Small intestine (tissue), 7 donors: ENCODE results near the gene C1orf167. TPM values are rescaled to one million over a fixed set of nuclear protein-coding genes. Genes with fewer than 3 reads are reported as not detected.

Source experiments
- DNase-seq, 2 donors: peaks; one replicate each; pipeline versions ENCODE4 v3.0.0 to v3.0.0-alpha.2; 2013
- FAIRE-seq: peaks from 2 replicates; lab custom pipeline; 2012; peaks lifted over from hg19 to GRCh38; lab: Jason Lieb, UNC
- H3K27ac ChIP-seq, 3 donors: one replicate each; pipeline ENCODE4 v1.5.1; 2013; ENCODE audit warnings: low read length in 2 of 3, mild to moderate bottlenecking in 2 of 3, control low read depth in 1 of 3, inconsistent platforms in 1 of 3, low read depth in 1 of 3, moderate library complexity in 1 of 3
- H3K27me3 ChIP-seq, 3 donors: one replicate each; pipeline ENCODE4 v1.6.1; 2013; ENCODE audit warnings: low read length in 3 of 3, inconsistent platforms in 1 of 3; ENCODE audit not compliant: control insufficient read depth in 3 of 3, insufficient read depth in 3 of 3
- H3K36me3 ChIP-seq, 3 donors: one replicate each; pipeline ENCODE4 v1.6.1; 2013; ENCODE audit warnings: low read length in 3 of 3, inconsistent platforms in 1 of 3, low read depth in 1 of 3, mild to moderate bottlenecking in 1 of 3, moderate library complexity in 1 of 3; ENCODE audit not compliant: control insufficient read depth in 3 of 3, insufficient read depth in 2 of 3
- H3K4me1 ChIP-seq, 3 donors: one replicate each; pipeline ENCODE4 v1.6.1; 2013; ENCODE audit warnings: low read length in 2 of 3, inconsistent platforms in 1 of 3, low read depth in 1 of 3, mild to moderate bottlenecking in 1 of 3, moderate library complexity in 1 of 3; ENCODE audit not compliant: control insufficient read depth in 3 of 3, insufficient read depth in 2 of 3
- H3K4me3 ChIP-seq, 3 donors: one replicate each; pipeline ENCODE4 v1.5.1; 2013; ENCODE audit warnings: low read length in 3 of 3, control low read depth in 1 of 3, inconsistent platforms in 1 of 3, low read depth in 1 of 3, mild to moderate bottlenecking in 1 of 3, moderate library complexity in 1 of 3
- H3K9me3 ChIP-seq, 2 donors: one replicate each; pipeline ENCODE4 v1.6.1; 2013; ENCODE audit warnings: low read depth in 1 of 2, low read length in 1 of 2; ENCODE audit not compliant: control insufficient read depth in 2 of 2, insufficient read depth in 1 of 2
- WGBS, 3 donors: extraction: QIAGEN DNeasy Blood & Tissue Kit; methylation state at CpG; one replicate each; pipeline ENCODE4 v1.1.7; 2013; 5-methylcytosine and 5-hydroxymethylcytosine counted together
- polyA plus RNA-seq, 4 donors: library from polyadenylated mRNA; stranded (reverse) in 3 of 4; unstranded in 1 of 4; fragments of 200-250 nt in 3 of 4; fragments of 120-200 nt in 1 of 4; gene quantifications; one replicate each; pipeline versions ENCODE4 v1.2.1 to v1.2.3, GENCODE V29; 2013
- donor health status: healthy with polysubstance abuse.
- donor health status: control.
- donor health status: control.
- donor health status: Bipolar disorder and iron deficiency.
- donor health status: healthy.

C1orf167 gene
- polyA plus RNA-seq, 4 donors = 0.10 to 2.4 (median 1.4) TPM

DNA sequence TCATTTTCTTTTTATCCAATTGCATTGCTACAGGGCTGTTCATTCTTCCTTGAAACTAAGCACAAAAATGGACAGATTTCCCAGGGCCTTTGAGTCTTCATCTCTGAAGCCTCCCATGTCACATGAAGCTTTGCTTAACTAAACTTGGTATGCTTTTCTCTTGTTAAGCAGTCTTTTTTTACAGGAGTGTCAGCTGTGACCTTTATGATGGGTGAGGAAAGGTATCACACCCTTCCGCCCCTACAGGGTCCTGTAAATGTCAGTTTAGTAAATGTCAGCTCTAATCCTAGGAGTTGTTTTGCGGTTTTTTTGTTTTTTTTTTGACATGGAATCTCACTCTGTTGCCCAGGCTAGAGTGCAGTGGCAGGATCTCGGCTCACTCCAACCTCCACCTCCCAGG is 28.7 kb upstream of the C1orf167 start:
- Histone ChIP-seq H3K27me3 (no peaks in the 10 kb centered on the region), H3K9me3 (no peaks in the 10 kb centered on the region), H3K27ac (no peak overlapping the region), H3K4me1 (peaks cover 0 to 28% (median 12%) of the 10 kb centered on the region in 3 donors), H3K4me3 (no peak overlapping the region), H3K36me3 (no peaks in the 10 kb centered on the region)
- DNase-seq (no peak), FAIRE-seq (no peak)
- 88 to 92% (median 92%) methylated on average over 3 of the region's 3 CpGs for WGBS, 3 donors

DNA sequence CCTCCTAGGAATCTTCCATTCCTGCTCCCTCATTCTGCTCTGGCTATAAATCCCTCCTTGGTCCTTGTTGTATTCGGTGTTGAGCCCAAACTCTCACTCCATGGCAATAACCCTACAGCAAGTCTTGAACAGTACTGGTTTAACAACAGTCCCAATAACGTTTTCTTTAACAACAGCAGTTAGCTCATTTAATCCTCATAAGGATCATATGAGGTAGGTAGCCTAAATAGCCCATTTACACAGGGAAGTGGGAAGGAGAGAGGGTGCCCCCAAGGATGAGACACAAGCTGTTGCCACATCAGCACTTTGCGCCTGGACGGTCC is 26.5 kb upstream of the C1orf167 start:
- no peaks in the 10 kb centered on the region for H3K36me3 ChIP-seq
- peak overlapping the region in 2 of 3 donors; percentile 44 to 92 for H3K27ac ChIP-seq
- H3K4me1 ChIP-seq = peaks cover 0 to 18% (median 7%) of the 10 kb centered on the region in 3 donors
- H3K9me3 ChIP-seq = no peaks in the 10 kb centered on the region
- DNase-seq (no peak), FAIRE-seq (no peak)
- H3K27me3 ChIP-seq = no peaks in the 10 kb centered on the region
- H3K4me3 ChIP-seq = peak overlapping the region in 2 of 3 donors; percentile 74 to 87
- whole genome bisulfite sequencing, 3 donors = 28 to 41% (median 36%) methylated on average over 4 of the region's 4 CpGs

DNA sequence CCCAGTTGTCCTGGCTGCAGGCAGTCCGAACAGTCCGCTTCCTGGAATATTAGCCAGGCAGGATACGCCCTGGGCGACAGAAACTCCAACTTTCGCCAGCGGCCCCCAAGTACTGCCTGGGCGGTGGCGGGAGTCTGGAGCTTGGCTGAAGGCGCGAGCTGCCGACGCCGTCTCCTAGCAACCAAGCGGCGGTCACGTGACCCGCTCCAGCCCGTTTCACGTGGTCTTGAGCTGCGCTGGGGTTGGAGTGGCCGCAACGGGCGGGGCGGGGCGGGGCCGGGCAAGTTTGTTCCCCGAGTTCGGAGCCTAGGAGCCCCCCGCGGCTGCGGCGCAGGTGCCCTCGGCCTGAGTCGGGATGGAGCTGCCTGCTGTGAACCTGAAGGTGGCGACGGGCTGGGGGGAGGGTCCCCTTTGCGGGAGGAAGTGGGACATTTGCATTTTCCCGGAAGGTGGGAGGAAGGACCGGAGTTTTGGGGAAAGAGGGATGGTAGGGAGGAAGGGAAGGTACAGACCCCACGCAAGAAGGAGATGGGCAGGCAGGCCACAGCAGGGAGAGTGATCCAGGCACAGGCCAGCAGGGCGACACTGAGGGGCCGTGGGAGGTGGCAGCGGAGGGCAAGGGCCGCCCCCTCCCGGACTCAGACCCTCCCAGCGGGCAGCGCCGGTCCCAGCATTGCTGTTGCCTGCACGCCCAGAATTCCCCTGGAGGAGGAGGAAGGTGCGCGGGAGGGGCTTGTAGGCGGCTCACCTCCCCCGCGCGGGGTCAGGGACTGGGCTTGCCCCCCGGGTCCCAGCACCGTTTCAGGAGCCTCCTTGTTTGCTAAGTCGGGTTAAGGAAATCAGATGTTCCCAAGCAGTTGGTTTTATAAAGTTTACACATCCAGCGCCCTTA is 25.9 kb upstream of the C1orf167 start, which contains the start of gene AGTRAP:
TSS of gene AGTRAP (plus strand) at position 283 of the 892 bp plus-strand sequence. CDS start at position 356, 73 bp downstream.
- DNase-seq (peak; percentile 87 to 97), FAIRE-seq (no peak)
- Histone ChIP-seq H3K36me3 (no peaks in the 10 kb centered on the region), H3K4me1 (peaks cover 0 to 18% (median 7%) of the 10 kb centered on the region in 3 donors), H3K27ac (peak within 1 kb of the TSS; percentile 15 to 92 (median 53)), H3K4me3 (peak within 1 kb of the TSS; percentile 47 to 87 (median 74)), H3K9me3 (no peaks in the 10 kb centered on the region), H3K27me3 (no peaks in the 10 kb centered on the region)
- WGBS, 3 donors = 1 to 2% (median 2%) methylated on average over 57 to 59 of the region's 59 CpGs

DNA sequence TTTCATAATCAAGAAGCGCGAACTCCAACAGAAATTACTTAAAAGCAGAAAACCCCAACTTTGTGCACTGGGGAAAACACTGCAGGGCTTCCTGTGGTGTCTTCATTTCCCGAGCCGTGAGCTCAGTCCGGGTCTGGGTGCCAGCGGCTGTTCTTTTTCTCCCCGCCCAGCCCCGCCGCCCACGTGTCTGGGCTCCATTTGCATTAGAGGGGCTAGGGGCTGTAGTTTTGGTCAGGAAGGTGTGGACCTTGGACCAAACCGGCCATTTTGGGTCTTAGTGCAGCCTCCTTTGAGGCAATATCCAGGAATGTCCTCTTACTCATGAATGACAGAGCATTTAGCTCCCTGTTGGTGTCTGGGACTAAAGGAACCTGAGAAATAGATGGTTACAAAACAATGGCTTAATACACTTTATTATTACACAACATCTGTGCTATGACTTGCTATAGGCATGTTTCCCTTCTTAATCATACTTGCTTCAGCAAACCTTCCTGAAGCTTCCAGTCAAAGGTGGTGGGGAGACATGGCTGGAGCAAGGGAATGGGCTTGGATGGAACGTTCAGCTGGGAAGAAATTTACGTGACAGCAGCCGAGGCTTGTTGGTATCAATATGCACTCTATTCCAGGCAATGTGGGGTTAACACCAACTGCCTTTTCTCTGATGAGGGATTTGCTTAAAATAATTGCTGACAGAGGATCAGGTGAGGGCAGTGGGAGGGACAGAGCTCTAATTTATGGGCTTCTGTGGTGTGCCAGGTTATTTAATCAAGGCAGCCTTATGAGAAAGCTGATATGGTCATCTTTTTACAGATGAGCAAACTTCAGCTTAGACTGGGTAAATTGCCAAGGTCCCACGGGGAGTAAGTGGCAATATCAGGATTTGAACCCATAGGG is 25.0 kb upstream of the C1orf167 start:
- Histone ChIP-seq H3K27ac (peak overlapping the region in 2 of 3 donors; percentile 53 to 92), H3K9me3 (no peaks in the 10 kb centered on the region), H3K27me3 (no peaks in the 10 kb centered on the region), H3K4me3 (peak overlapping the region; percentile 47 to 87 (median 74)), H3K36me3 (no peaks in the 10 kb centered on the region), H3K4me1 (peaks cover 0 to 15% (median 7%) of the 10 kb centered on the region in 3 donors)
- WGBS, 3 donors = 12 to 15% (median 15%) methylated on average over 15 of the region's 15 CpGs
- DNase-seq (peak; percentile 30 to 68), FAIRE-seq (no peak)

DNA sequence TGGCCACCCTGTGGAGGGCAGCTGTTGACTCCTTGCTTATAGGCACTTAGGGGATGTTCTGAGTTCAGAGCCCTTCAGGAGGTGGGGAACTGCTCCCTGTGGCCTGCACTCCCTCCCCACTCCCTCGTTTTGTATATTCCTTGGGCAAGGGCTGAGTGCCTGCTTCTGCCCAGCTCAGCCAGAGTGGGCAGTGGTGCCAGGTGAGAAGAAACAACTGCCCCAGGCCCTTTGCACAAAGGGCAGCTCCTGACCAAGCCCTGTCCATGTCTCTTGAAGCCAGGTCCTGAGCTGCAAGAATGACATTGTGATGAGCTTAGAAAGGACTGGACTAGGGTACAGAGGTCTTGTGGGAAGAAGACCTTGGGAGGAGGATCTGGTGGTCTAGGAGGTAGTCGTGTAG is 23.9 kb upstream of the C1orf167 start:
- H3K4me3 ChIP-seq = no peak overlapping the region
- 74 to 76% (median 75%) methylated on average over 2 of the region's 2 CpGs for WGBS, 3 donors
- peaks cover 0 to 14% (median 7%) of the 10 kb centered on the region in 3 donors for H3K4me1 ChIP-seq

DNA sequence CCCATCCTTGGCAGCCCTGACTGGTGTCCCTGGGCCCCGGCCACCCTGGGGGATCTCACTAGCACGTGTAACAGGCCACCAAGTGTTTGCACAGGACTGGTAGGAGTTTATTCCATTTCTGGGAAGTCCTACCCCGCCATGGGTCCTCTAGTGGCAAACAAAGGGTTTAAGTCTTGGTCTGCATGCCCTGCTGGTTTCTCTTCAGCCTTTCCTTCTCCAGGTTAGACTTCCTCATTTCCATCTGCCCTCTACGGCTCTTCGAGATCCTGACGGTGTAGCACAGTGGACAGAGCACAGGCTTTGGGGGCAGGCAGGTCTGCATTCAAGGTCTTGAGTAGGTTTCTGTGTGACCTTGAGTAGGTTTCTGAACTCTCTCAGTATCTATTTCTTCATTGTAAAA is 23.2 kb upstream of the C1orf167 start:
- H3K9me3 ChIP-seq = no peaks in the 10 kb centered on the region
- 83 to 88% (median 87%) methylated on average over 6 of the region's 6 CpGs for WGBS, 3 donors
- FAIRE-seq (no peak), DNase-seq (no peak)
- H3K27ac ChIP-seq = no peak overlapping the region
- no peak overlapping the region for H3K4me3 ChIP-seq
- H3K36me3 ChIP-seq = no peaks in the 10 kb centered on the region
- H3K4me1 ChIP-seq = peaks cover 0 to 14% (median 7%) of the 10 kb centered on the region in 3 donors
- no peaks in the 10 kb centered on the region for H3K27me3 ChIP-seq

More for the DNA sequence above, 23.9 kb upstream of the C1orf167 start:
- no peaks in the 10 kb centered on the region for H3K36me3 ChIP-seq
- no peaks in the 10 kb centered on the region for H3K9me3 ChIP-seq
- DNase-seq (no peak), FAIRE-seq (no peak)
- H3K27me3 ChIP-seq = no peaks in the 10 kb centered on the region
- no peak overlapping the region for H3K27ac ChIP-seq

DNA sequence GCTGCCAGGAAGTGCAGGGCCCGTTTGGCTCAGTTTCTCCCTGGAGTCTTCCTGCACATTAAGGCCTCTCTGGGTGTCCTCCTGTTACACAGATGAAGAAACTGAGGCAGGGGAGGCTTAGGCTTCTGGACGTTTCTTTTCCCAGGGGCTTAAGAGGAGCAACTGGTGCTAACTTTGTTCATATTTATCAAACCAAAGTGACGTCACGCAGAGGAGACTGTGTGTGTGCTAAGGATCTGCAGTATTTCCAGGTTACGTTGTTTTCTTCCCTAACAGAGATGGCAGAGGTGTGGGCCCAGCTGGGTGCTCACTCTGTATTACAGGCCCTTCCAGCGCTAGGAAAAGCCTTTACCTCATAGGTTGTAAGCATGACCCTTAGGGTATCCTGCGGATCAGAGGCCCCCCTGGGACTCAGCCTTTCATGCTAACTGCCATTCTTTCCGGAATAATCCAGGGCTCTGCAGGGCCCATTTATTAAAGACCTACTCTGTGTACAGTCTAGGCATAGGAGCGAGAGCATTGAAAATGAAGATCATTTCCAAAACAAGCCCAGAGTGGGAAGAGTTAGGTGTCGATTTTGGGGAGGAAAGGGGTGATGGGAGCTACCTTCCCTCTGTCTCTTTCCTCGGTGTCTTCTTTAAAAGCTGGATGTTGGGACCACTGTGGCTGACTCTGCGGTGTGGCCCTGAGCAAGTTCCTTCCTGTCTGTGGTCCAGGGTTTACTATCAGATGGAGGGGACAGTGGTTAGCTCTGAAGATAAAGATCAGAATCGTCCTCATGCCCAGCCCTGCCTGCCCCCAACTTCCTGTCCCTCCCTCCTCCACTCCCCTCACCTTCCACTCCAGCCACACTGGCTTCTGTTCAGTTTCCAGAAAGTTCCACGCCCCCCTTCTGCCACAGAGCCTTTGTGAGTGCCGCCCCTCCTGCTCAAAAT is 21.5 kb upstream of the C1orf167 start:
- Histone ChIP-seq H3K4me3 (no peak overlapping the region), H3K9me3 (no peaks in the 10 kb centered on the region), H3K36me3 (peaks cover 0 to 2% (median 0%) of the 10 kb centered on the region in 3 donors), H3K27ac (no peak overlapping the region), H3K27me3 (no peaks in the 10 kb centered on the region), H3K4me1 (peaks cover 0 to 10% (median 7%) of the 10 kb centered on the region in 3 donors)
- WGBS, 3 donors = 58 to 80% (median 71%) methylated on average over 15 of the region's 15 CpGs
- no peak for FAIRE-seq
- no peak for DNase-seq
